NK-92 (cell line): ENCODE results near the gene HERC4.
A peak's percentile ranks its signal among the peaks of the same experiment; 100 is the strongest.
"Not testable (repeated sequence)": the region's sequence is repeated elsewhere in the genome, so short reads cannot be mapped to it uniquely, and the experiment has no call there.

Experiments used
- DNase-seq: peaks from one replicate; lab custom pipeline; 2025; ENCODE audit not compliant: unreplicated experiment; lab: John Stamatoyannopoulos, UW

The HERC4 gene

GRCh38 chr10:67884842-67885670 lies 190.0 kb downstream of the HERC4 start:
- DNase-seq: no peak

GRCh38 chr10:67884313-67884841 lies 190.7 kb downstream of the HERC4 start, which contains the start of gene SIRT1:
TSS of gene SIRT1 (plus strand) at chr10:67884656. CDS start at chr10:67884722, 66 bp downstream.
- DNase-seq: peak; percentile 70

GRCh38 chr10:67883710-67884312 lies 191.3 kb downstream of the HERC4 start:
- no peak for DNase-seq

GRCh38 chr10:67878133-67878532 lies 196.9 kb downstream of the HERC4 start:
- DNase-seq: no peak

GRCh38 chr10:67877421-67877820 lies 197.7 kb downstream of the HERC4 start:
- DNase-seq: not testable (repeated sequence)

GRCh38 chr10:67875340-67876238 lies 199.5 kb downstream of the HERC4 start:
- DNase-seq: no peak
